NT2/D1 (cell line): ENCODE data around the gene SWT1.

Experiments used
- SUZ12 ChIP-seq: IDR thresholded peaks from 2 replicates; pipeline ENCODE4 v1.6.1; 2011; ENCODE audit not compliant: insufficient read length, insufficient read depth; ENCODE audit errors: extremely low read depth
- YY1 ChIP-seq: IDR thresholded peaks from 2 replicates; pipeline ENCODE4 v1.6.1; 2011; ENCODE audit not compliant: insufficient read length, insufficient read depth
- ZNF274 ChIP-seq: IDR thresholded peaks from 2 replicates; pipeline ENCODE4 v1.6.1; 2011; ENCODE audit warnings: mild to moderate bottlenecking, low read depth, low read length

DNA sequence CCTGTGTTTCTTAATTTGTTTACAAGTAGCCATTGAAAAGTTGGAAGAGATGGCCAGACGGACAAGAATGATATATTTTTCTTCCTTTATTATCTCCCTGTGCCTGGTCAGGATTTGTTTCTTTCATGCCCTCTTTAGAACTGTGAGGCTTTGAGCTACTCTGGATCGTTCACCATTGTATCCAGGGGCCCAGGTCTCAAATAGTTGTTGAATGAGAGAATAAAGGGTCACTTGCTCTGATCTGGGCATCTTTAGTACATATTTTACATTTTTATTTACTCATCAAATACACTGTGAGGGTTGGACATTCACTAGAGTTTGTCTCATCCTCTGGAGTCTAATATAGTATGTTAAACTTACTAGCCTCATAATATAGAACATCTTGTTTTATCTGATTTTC lies 111.4 kb downstream of the SWT1 start:
- TF ChIP-seq ZNF274 (no peak), SUZ12 (no peak), YY1 (no peak)
